Measurements from ENCODE around the gene PCAT6.
"Not testable (repeated sequence)": the region's sequence is repeated elsewhere in the genome, so short reads cannot be mapped to it uniquely, and the experiment has no call there.

PCAT6 gene

DNA sequence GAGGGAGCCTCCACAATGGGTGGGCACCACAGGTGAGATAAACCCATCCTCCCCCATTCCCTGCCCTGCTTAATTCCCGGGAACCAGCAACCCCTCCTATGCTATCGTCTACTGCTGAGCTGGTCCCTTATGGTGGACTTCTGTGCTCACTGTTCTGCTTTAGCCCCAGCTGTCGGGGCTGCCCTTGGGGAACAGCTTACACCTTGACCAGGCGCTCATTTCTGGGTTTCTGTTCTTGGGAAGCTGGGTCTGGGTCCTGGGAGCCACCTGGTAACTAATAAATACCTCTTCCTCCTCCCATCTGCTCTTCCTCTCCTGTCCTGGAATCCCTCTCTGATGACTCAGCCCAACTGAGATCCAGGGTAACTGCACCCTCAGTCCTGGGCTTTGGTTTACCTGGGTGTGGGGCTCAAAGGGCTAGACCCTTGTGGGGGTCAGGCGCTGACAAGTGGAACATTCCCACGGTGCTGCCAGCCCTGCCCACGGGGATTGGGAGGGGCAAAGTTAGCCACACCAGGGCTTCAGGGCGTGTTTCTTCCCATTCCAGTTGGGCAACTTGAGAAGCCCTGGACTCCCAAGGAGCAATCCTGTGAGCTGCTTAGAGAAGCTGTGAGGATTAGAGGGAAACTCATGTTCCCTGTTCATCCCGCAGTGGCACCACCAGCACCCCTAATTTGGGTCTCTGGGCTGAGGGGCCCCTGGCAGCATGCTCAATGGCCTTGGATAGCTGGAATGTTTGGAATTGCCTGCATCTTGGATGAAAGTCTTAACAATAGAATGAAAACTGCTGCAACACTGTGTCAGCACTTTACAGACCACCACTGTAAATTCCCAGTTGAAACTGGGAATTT lies 1.6 kb downstream of the PCAT6 start:
- DNase-seq (ENCODE audit: extremely low read depth, low read depth), result no peak
- H3K4me3 ChIP-seq (replicated peaks; ENCODE audit: low read depth, low read length), result no peak overlapping the region
- TF ChIP-seq, protein P1, sequence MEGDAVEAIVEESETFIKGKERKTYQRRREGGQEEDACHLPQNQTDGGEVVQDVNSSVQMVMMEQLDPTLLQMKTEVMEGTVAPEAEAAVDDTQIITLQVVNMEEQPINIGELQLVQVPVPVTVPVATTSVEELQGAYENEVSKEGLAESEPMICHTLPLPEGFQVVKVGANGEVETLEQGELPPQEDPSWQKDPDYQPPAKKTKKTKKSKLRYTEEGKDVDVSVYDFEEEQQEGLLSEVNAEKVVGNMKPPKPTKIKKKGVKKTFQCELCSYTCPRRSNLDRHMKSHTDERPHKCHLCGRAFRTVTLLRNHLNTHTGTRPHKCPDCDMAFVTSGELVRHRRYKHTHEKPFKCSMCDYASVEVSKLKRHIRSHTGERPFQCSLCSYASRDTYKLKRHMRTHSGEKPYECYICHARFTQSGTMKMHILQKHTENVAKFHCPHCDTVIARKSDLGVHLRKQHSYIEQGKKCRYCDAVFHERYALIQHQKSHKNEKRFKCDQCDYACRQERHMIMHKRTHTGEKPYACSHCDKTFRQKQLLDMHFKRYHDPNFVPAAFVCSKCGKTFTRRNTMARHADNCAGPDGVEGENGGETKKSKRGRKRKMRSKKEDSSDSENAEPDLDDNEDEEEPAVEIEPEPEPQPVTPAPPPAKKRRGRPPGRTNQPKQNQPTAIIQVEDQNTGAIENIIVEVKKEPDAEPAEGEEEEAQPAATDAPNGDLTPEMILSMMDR (IDR thresholded peaks at IDR 0.05; ENCODE audit: low read depth, low read length, missing control alignments), result no peak

DNA sequence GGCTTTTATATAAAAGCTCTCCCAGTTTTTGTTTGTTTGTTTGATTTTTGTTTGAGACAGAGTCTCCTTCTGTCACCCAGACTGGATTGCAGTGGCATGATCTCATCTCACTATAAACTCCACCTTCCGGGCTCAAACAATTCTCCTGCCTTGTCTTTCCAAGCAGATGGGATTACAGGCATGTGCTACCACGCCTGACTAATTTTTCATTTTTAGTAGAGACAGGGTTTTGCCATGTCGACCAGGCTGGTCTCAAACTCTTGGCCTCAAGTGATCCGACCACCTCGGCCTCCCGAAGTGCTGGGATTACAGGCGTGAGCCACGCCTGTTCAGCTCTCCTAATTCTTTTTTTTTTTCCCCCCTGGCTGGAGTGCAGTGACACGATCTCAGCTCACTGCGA lies 4.4 kb downstream of the PCAT6 start:
- no peak overlapping the region for H3K4me3 ChIP-seq (replicated peaks; ENCODE audit: low read depth, low read length)
- TF ChIP-seq, protein P1 (IDR thresholded peaks at IDR 0.05; ENCODE audit: low read depth, low read length, missing control alignments), result no peak
- no peak for DNase-seq (ENCODE audit: extremely low read depth, low read depth)

DNA sequence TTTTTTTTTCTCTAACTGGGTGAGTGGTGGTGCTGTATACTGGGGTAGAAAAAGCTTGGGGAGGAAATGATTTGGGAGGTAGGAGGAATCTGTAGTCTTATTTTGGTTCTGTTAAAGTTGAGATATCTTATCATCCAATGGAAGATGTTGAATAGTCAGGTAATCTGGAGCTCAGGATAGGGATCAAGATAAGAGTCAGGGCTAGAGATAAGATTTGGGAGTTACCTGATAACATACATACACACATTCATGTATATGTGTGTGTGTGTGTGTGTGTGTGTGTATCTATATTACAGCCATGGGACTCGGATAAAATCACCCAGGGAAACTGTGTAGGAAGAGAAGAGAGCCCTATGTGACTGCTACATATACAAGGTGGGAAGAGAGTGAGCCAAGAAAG lies 8.1 kb downstream of the PCAT6 start:
- DNase-seq (ENCODE audit: extremely low read depth, low read depth), result no peak
- TF ChIP-seq, protein P1 (IDR thresholded peaks at IDR 0.05; ENCODE audit: low read depth, low read length, missing control alignments), result no peak

DNA sequence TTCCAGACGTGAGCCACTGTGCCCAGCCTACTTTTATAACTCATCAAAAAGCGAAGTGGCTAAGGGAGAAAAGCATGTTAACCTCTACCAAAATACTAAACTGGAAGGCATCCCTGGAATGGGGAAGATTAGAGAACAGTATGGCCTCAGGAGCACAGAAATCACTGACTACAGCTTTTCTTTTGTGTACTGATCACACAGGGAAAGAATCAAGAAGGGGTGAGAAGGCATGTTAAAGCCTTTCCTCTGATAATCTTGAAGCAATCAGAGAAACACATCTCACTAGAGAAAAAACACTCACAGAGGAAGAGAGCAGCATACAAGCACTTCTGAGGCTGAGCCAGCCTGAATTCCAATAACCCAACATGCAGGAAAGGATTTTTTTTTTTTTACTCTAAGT lies 10.7 kb downstream of the PCAT6 start:
- H3K4me3 ChIP-seq (replicated peaks; ENCODE audit: low read depth, low read length), result no peak overlapping the region
- DNase-seq (ENCODE audit: extremely low read depth, low read depth), result no peak
- TF ChIP-seq, protein P1 (IDR thresholded peaks at IDR 0.05; ENCODE audit: low read depth, low read length, missing control alignments), result no peak

More for the DNA sequence above, 8.1 kb downstream of the PCAT6 start:
- H3K4me3 ChIP-seq (replicated peaks; ENCODE audit: low read depth, low read length), result no peak overlapping the region

DNA sequence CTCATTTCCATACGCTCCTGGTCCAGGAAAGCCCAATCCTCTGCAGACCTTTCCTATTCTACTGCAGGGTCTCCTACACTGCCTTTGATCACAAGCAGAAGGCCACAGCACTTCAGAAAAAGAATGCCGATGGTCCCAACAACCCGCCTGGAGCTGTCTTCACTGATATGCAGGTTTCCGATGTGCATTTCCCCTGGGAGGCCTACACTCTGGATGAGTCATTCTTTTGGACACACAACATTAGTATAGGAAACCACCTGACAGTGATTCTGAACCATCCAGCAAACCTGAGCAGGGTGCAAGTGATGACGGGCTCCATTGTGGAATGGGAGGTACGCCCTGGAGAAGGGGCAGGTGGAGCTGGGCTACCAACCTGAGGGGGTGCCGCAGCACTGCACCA lies 15.0 kb downstream of the PCAT6 start:
- no peak for DNase-seq (ENCODE audit: extremely low read depth, low read depth)
- no peak overlapping the region for H3K4me3 ChIP-seq (replicated peaks; ENCODE audit: low read depth, low read length)
- TF ChIP-seq, protein P1 (IDR thresholded peaks at IDR 0.05; ENCODE audit: low read depth, low read length, missing control alignments), result no peak

DNA sequence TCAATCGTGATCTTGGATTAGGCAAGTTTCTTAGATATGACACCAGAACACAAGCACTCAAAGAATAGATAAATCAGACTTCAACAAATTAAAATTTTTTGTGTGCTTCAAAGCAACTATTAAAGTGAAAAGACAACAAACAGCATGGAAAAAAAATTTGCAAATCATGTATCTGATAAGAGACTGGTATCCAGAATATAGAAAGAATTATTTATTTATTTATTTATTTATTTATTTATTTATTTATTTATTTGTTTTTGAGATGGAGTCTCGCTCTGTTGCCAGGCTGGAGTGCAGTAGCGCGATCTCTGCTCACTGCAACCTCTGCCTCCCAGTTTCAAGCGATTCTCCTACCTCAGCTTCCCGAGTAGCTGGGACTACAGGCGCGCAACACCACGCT lies 18.5 kb downstream of the PCAT6 start:
- DNase-seq (ENCODE audit: extremely low read depth, low read depth); H3K4me3 ChIP-seq (replicated peaks; ENCODE audit: low read depth, low read length): not testable (repeated sequence)

DNA sequence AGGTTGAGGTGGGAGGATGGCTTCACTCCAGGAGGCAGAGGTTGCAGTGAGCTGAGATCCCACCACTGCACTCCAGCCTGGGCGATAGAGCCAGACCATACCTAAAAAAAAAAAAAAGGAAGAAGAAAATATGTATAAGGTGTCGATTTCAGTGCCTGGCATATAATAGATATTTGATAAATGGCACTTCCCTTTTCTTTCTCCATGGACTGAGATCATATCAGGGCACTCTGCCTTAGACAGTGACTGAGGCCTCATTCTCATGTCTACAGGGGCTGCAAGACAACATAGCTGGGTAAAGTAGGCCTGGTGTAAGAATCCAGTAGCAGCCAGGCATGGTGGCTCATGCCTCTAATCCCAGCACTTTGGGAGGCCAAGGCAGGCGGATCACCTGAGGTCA lies 21.2 kb downstream of the PCAT6 start:
- DNase-seq (ENCODE audit: extremely low read depth, low read depth), result no peak

More for the DNA sequence above, 21.2 kb downstream of the PCAT6 start:
- no peak overlapping the region for H3K4me3 ChIP-seq (replicated peaks; ENCODE audit: low read depth, low read length)
- TF ChIP-seq, protein P1 (IDR thresholded peaks at IDR 0.05; ENCODE audit: low read depth, low read length, missing control alignments), result no peak
